HG02623 (cell line): ENCODE results near the gene EXOC6B.

Experiments
- ATAC-seq: cut with Tn5 transposase; IDR thresholded peaks from one replicate; pipeline ENCODE4 v1.9.1; 2021; ENCODE audit warnings: moderate library complexity; ENCODE audit not compliant: unreplicated experiment

Gene EXOC6B

GRCh38 chr2:72235497-72236415 lies 590.1 kb downstream of the EXOC6B start:
- no peak for ATAC-seq

GRCh38 chr2:72233211-72233610 lies 592.6 kb downstream of the EXOC6B start:
- no peak for ATAC-seq

GRCh38 chr2:72222829-72223564 lies 602.8 kb downstream of the EXOC6B start:
- ATAC-seq: no peak

- no peak for ATAC-seq
These were observed 605.7 kb downstream of the EXOC6B start for GRCh38 chr2:72220170-72220569.

GRCh38 chr2:72214429-72215143 lies 611.2 kb downstream of the EXOC6B start:
- ATAC-seq: no peak

- no peak for ATAC-seq
These were observed 613.4 kb downstream of the EXOC6B start for GRCh38 chr2:72212486-72212855.

GRCh38 chr2:72211777-72212485 lies 613.9 kb downstream of the EXOC6B start:
- no peak for ATAC-seq

GRCh38 chr2:72211350-72211749 lies 614.5 kb downstream of the EXOC6B start:
- ATAC-seq: no peak

- no peak for ATAC-seq
These were observed 615.4 kb downstream of the EXOC6B start for GRCh38 chr2:72210470-72210869.

GRCh38 chr2:72208225-72208624 lies 617.6 kb downstream of the EXOC6B start:
- ATAC-seq: no peak

- ATAC-seq: no peak
These were observed 618.5 kb downstream of the EXOC6B start for GRCh38 chr2:72207334-72207733.

- ATAC-seq: no peak
These were observed 620.3 kb downstream of the EXOC6B start for GRCh38 chr2:72205504-72205881.

- no peak for ATAC-seq
These were observed 620.9 kb downstream of the EXOC6B start for GRCh38 chr2:72204786-72205503.

- no peak for ATAC-seq
These were observed 621.6 kb downstream of the EXOC6B start for GRCh38 chr2:72204156-72204785.

- ATAC-seq: no peak
These were observed 627.1 kb downstream of the EXOC6B start for GRCh38 chr2:72198532-72199241.

- ATAC-seq: no peak
These were observed 632.1 kb downstream of the EXOC6B start for GRCh38 chr2:72193723-72194122.

GRCh38 chr2:72191441-72191840 lies 634.4 kb downstream of the EXOC6B start:
- ATAC-seq: no peak

GRCh38 chr2:72185206-72185605 lies 640.6 kb downstream of the EXOC6B start:
- ATAC-seq: no peak

- ATAC-seq: no peak
These were observed 642.4 kb downstream of the EXOC6B start for GRCh38 chr2:72183466-72183865.
